ENCODE data around the gene BEST3.

- TF ChIP-seq CTCF (IDR thresholded peaks at IDR 0.05; ENCODE audit: extremely low read depth in 1 of 2, insufficient read depth in 1 of 2, low read depth in 1 of 2, low read length in 2 of 2) (no peak), POLR2A (IDR thresholded peaks at IDR 0.05; ENCODE audit: low read depth, low read length) (no peak), FOS (IDR thresholded peaks at IDR 0.05; ENCODE audit: borderline replicate concordance, insufficient read depth, low read length) (no peak), MAX (IDR thresholded peaks at IDR 0.05; ENCODE audit: insufficient read depth, insufficient read length) (no peak), EZH2 (IDR thresholded peaks at IDR 0.05; ENCODE audit: borderline replicate concordance, low read depth, low read length, severe bottlenecking) (no peak), GATA2 (IDR thresholded peaks at IDR 0.05; ENCODE audit: insufficient read depth, insufficient read length, low read depth, low read length) (no peak), JUN (IDR thresholded peaks at IDR 0.05; ENCODE audit: borderline replicate concordance, insufficient read depth, insufficient read length, low read depth) (no peak), POLR2AphosphoS5 (IDR thresholded peaks at IDR 0.05; ENCODE audit: insufficient read depth, low read depth, low read length) (no peak), MYC (IDR thresholded peaks at IDR 0.05; ENCODE audit: low read depth, low read length) (no peak)
These were observed 43.3 kb downstream of the BEST3 start for GRCh38 chr12:69655616-69656340.
